Suprapubic skin (tissue), 4 donors: ENCODE measurements around the gene ZFP1.

Source experiments
- POLR2A ChIP-seq, 2 donors: fragments of 450-650 bp; IDR thresholded peaks; one replicate each; pipeline ENCODE4 v1.6.1; 2017; ENCODE audit warnings: antibody characterized with exemption in 2 of 2, mild to moderate bottlenecking in 2 of 2, moderate library complexity in 2 of 2
- POLR2AphosphoS5 ChIP-seq, 3 donors: sonication (generic); formaldehyde crosslinking; IDR thresholded peaks; one replicate each; pipeline ENCODE4 v1.6.1; 2017; ENCODE audit warnings: antibody characterized with exemption in 3 of 3
- TF ChIP-seq, protein P1 (sequence below), 2 donors: fragments of 200-600 bp in 1 of 2; fragments of 450-650 bp in 1 of 2; sonication (generic) in 1 of 2; IDR thresholded peaks; one replicate each; pipeline ENCODE4 v1.5.1; 2016 to 2019; ENCODE audit warnings: antibody characterized with exemption in 2 of 2, mild to moderate bottlenecking in 1 of 2, moderate library complexity in 1 of 2

DNA sequence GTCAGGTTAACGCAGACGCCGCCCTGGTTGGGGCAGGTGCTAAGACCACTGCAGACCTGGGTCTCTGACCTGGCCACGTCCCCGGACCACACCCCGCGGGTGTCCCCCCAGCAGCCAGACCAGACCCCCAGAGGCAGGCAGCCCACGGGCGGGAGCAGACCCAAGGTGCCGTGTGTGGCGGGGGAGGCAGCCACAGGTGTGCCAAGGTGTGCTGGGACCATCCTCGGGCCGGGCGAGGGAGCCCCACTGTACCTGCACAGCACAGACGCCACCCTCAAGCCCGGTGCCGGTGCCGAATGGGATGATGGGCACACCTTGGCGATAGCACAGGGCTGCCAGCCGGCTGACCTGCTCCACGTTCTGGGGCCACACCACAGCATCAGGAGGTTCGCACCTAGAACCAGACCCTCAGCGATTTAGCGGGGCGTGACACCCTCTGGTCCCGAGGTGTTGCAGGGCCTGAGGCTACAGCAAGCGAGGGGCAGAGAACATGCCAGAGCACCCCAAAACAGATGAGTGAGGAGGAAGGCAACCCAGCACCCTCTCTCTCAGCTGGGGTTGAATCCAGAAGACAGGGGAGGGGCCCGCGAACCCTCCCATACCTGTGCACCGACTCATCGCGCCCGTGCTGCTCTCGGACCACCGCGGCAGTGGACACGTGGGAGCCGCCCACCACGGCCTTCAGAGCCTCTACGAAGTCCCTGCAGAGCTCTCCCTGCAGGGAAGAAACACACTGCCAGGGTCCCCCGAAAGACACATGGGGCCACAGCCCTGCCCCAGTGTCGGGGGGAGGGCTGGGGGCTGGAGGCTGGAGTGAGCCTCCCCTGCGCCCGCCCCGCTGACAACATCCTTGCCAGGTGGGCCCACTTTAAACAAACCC, 33.1 kb upstream of the ZFP1 start:
- TF ChIP-seq, protein P1, sequence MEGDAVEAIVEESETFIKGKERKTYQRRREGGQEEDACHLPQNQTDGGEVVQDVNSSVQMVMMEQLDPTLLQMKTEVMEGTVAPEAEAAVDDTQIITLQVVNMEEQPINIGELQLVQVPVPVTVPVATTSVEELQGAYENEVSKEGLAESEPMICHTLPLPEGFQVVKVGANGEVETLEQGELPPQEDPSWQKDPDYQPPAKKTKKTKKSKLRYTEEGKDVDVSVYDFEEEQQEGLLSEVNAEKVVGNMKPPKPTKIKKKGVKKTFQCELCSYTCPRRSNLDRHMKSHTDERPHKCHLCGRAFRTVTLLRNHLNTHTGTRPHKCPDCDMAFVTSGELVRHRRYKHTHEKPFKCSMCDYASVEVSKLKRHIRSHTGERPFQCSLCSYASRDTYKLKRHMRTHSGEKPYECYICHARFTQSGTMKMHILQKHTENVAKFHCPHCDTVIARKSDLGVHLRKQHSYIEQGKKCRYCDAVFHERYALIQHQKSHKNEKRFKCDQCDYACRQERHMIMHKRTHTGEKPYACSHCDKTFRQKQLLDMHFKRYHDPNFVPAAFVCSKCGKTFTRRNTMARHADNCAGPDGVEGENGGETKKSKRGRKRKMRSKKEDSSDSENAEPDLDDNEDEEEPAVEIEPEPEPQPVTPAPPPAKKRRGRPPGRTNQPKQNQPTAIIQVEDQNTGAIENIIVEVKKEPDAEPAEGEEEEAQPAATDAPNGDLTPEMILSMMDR (IDR thresholded peaks at IDR 0.05) = no peak
- TF ChIP-seq POLR2A (IDR thresholded peaks at IDR 0.05) (no peak), POLR2AphosphoS5 (IDR thresholded peaks at IDR 0.05) (no peak)
